HepG2 (cell line): Measurements from ENCODE around the gene NFE2L1. TPM values are rescaled to one million over a fixed set of nuclear protein-coding genes. Genes with fewer than 3 reads are reported as not detected.

ENCODE experiments used
- CHD2 ChIP-seq: IDR thresholded peaks from 2 replicates; pipeline ENCODE4 v1.6.1; 2011; ENCODE audit warnings: low read depth, low read length, improper control_type of control experiment
- DR1 ChIP-seq: sonication (generic); formaldehyde crosslinking; IDR thresholded peaks from 2 replicates; pipeline ENCODE4 v1.8.0; 2021; ENCODE audit warnings: mild to moderate bottlenecking, missing genetic modification reagents, inconsistent platforms
- HDAC1 ChIP-seq: sonication (generic); formaldehyde crosslinking; IDR thresholded peaks from 2 replicates; pipeline ENCODE4 v1.5.1; 2020; ENCODE audit warnings: mild to moderate bottlenecking, missing genetic modification reagents
- HOXA3 ChIP-seq: sonication (generic); formaldehyde crosslinking; IDR thresholded peaks from 2 replicates; pipeline ENCODE4 v1.5.0; 2020; ENCODE audit warnings: missing genetic modification reagents
- MLXIP ChIP-seq: sonication (generic); formaldehyde crosslinking; IDR thresholded peaks from 2 replicates; pipeline ENCODE4 v1.9.0; 2021; ENCODE audit warnings: missing genetic modification reagents, borderline replicate concordance
- NR2F6 ChIP-seq, 2 experiments: IDR thresholded peaks; 2 replicates each; pipeline ENCODE4 v1.6.1; 2016; ENCODE audit warnings: antibody characterized with exemption in 1 of 2, mild to moderate bottlenecking in 1 of 2
- PHF8 ChIP-seq: sonication (generic); formaldehyde crosslinking; IDR thresholded peaks from 2 replicates; pipeline ENCODE4 v1.5.0; 2020; ENCODE audit warnings: missing genetic modification reagents
- PRMT3 ChIP-seq: sonication (generic); formaldehyde crosslinking; IDR thresholded peaks from 2 replicates; pipeline ENCODE4 v1.8.1; 2022; ENCODE audit warnings: low read depth, mild to moderate bottlenecking, moderate library complexity, missing genetic modification reagents, borderline replicate concordance
- SMARCE1 ChIP-seq: fragments of 450-650 bp; IDR thresholded peaks from 2 replicates; pipeline ENCODE4 v1.6.1; 2017; ENCODE audit warnings: borderline replicate concordance
- TGIF2 ChIP-seq: IDR thresholded peaks from 2 replicates; pipeline ENCODE4 v1.6.1; 2016; ENCODE audit warnings: control low read depth, missing compliant biosample characterization
- TRIM22 ChIP-seq: fragments of 450-650 bp; IDR thresholded peaks from 2 replicates; pipeline ENCODE4 v1.6.1; 2017
- ZFP41 ChIP-seq: sonication (generic); formaldehyde crosslinking; IDR thresholded peaks from 2 replicates; pipeline ENCODE4 v1.4.0; 2020; ENCODE audit warnings: mild to moderate bottlenecking, missing genetic modification reagents, borderline replicate concordance
- ZNF609 ChIP-seq: sonication (generic); formaldehyde crosslinking; IDR thresholded peaks from 2 replicates; pipeline ENCODE4 v1.4.0; 2020; ENCODE audit warnings: mild to moderate bottlenecking, missing genetic modification reagents, borderline replicate concordance
- ZSCAN9 ChIP-seq: IDR thresholded peaks from 2 replicates; pipeline ENCODE4 v1.6.1; 2016; ENCODE audit warnings: borderline replicate concordance
- polyA plus RNA-seq, 8 experiments: library from polyadenylated mRNA; depleted of rRNA in 3 of 8; stranded (reverse) in 7 of 8; unstranded in 1 of 8; fragments of >200 nt; fragmentation: Illumina TruSeq in 4 of 8; extraction: Trizol in 4 of 8; gene quantifications; 2 replicates each; pipeline versions ENCODE4 v1.2.1 to v1.2.3, GENCODE V29; 2011 to 2016; ENCODE audit warnings: low read depth in 4 of 8, missing spikeins in 1 of 8, mixed read lengths in 1 of 8; ENCODE audit not compliant: insufficient read depth in 1 of 8
- total RNA-seq, 5 experiments: library from RNA; depleted of rRNA; stranded (reverse); fragments of >200 nt; fragmentation: Illumina TruSeq; extraction: Trizol; gene quantifications; 2 replicates each; pipeline ENCODE4 v1.2.3, GENCODE V29; 2016; ENCODE audit warnings: low read depth in 1 of 5
- TF ChIP-seq, protein P1 (sequence below): IDR thresholded peaks from 2 replicates; pipeline ENCODE4 v1.6.1; 2016; ENCODE audit warnings: mild to moderate bottlenecking

NFE2L1 gene
- total and polyA plus RNA-seq, 2 of the 13 experiments (the other 11 are each of a cell fraction or from before 2014, with no cell fraction given) = 67.0 to 234 TPM

GRCh38 chr17:48048384-48049126 is 396 bp downstream of the NFE2L1 start (continued):
- TF ChIP-seq, protein P1, sequence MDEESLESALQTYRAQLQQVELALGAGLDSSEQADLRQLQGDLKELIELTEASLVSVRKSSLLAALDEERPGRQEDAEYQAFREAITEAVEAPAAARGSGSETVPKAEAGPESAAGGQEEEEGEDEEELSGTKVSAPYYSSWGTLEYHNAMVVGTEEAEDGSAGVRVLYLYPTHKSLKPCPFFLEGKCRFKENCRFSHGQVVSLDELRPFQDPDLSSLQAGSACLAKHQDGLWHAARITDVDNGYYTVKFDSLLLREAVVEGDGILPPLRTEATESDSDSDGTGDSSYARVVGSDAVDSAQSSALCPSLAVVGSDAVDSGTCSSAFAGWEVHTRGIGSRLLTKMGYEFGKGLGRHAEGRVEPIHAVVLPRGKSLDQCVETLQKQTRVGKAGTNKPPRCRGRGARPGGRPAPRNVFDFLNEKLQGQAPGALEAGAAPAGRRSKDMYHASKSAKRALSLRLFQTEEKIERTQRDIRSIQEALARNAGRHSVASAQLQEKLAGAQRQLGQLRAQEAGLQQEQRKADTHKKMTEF (CRISPR knock-in tag) = peak; percentile 87
- TF ChIP-seq MLXIP (0 out of 2 replicates have a peak, but pooled peaks have one; percentile 13), DR1 (CRISPR knock-in tag) (peak; percentile 88), ZNF609 (peak; percentile 66; the same call in 1 of the 2 replicates), ZSCAN9 (peak; percentile 87), HOXA3 (CRISPR knock-in tag) (peak; percentile 81), PRMT3 (CRISPR knock-in tag) (peak; percentile 72; the same call in 1 of the 2 replicates), TGIF2 (CRISPR knock-in tag) (peak; percentile 87), HDAC1 (CRISPR knock-in tag) (peak; percentile 63), CHD2 (no peak), SMARCE1 (no peak), ZFP41 (CRISPR knock-in tag) (no peak), NR2F6 (IDR thresholded peaks at IDR 0.05) (peak; percentile 70), NR2F6 (CRISPR knock-in tag; IDR thresholded peaks at IDR 0.05) (peak; percentile 74), PHF8 (CRISPR knock-in tag) (peak; percentile 99), TRIM22 (no peak)
